HCT116 (cell line): ENCODE data around the gene TMEM132C.

Experiments
- EZH2 ChIP-seq: fragments of 200-600 bp; sonication (generic); IDR thresholded peaks from 2 replicates; pipeline ENCODE4 v1.6.1; 2017; ENCODE audit warnings: antibody characterized with exemption, mixed run types
- EZH2phosphoT487 ChIP-seq: fragments of 200-600 bp; IDR thresholded peaks from 2 replicates; pipeline ENCODE4 v1.6.1; 2018; ENCODE audit warnings: antibody characterized with exemption, borderline replicate concordance
- FOSL1 ChIP-seq: IDR thresholded peaks from 2 replicates; pipeline ENCODE4 v1.6.1; 2012; ENCODE audit warnings: low read depth
- POLR2A ChIP-seq: IDR thresholded peaks from 2 replicates; pipeline ENCODE4 v1.7.0; 2011; ENCODE audit warnings: borderline replicate concordance; ENCODE audit not compliant: insufficient read depth, insufficient read length; ENCODE audit errors: extremely low read depth
- RAD21 ChIP-seq: IDR thresholded peaks from 2 replicates; pipeline ENCODE4 v1.6.1; 2012; ENCODE audit warnings: low read depth, mild to moderate bottlenecking
- SIN3A ChIP-seq: IDR thresholded peaks from 2 replicates; pipeline ENCODE4 v1.6.1; 2012; ENCODE audit warnings: low read depth
- SP1 ChIP-seq: IDR thresholded peaks from 2 replicates; pipeline ENCODE4 v1.6.1; 2012; ENCODE audit warnings: low read depth
- ZFX ChIP-seq: fragments of 450-650 bp; IDR thresholded peaks from 2 replicates; pipeline ENCODE4 v1.6.1; 2017
- ZNF274 ChIP-seq: fragments of 200-500 bp; sonication (Bioruptor generic); IDR thresholded peaks from 2 replicates; pipeline ENCODE4 v1.6.1; 2014; ENCODE audit warnings: mild to moderate bottlenecking, low read depth, low read length, inconsistent platforms
- TF ChIP-seq, protein P1 (sequence below), 3 experiments: fragments of 200-600 bp in 1 of 3; sonication (generic) in 1 of 3; IDR thresholded peaks in 2 of 3; conservative IDR thresholded peaks in 1 of 3; 2 replicates each; pipeline ENCODE4 v1.5.1; 2012 to 2017; ENCODE audit warnings: low read depth in 2 of 3, low read length in 2 of 3, antibody characterized with exemption in 1 of 3, borderline replicate concordance in 1 of 3, control low read depth in 1 of 3, mild to moderate bottlenecking in 1 of 3, mixed read lengths in 1 of 3, mixed run types in 1 of 3, moderate library complexity in 1 of 3; ENCODE audit not compliant: insufficient read depth in 1 of 3

DNA sequence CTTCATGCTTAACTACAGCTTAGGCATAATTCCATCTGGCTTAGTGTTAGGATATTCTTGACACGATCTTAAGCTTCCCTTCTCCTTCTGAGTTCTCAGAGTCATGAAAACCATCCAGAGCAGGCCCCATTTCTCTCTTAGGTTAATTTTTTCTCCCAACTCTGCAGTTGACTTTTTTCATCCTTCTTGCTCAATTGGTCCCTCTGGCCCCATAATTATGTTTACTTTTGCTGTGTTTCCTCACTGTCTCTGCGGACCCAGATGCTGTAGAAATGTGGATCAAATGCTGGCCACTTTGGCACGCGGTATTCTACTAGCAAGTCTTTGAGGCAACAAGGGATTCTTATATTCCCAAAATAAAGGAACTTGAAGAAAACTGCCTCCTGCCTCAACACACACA is 9.5 kb downstream of the TMEM132C start:
- TF ChIP-seq FOSL1 (no peak), ZNF274 (no peak), SIN3A (no peak), POLR2A (no peak), ZFX (no peak), EZH2phosphoT487 (no peak), RAD21 (no peak), EZH2 (no peak), SP1 (no peak)
- TF ChIP-seq, protein P1, sequence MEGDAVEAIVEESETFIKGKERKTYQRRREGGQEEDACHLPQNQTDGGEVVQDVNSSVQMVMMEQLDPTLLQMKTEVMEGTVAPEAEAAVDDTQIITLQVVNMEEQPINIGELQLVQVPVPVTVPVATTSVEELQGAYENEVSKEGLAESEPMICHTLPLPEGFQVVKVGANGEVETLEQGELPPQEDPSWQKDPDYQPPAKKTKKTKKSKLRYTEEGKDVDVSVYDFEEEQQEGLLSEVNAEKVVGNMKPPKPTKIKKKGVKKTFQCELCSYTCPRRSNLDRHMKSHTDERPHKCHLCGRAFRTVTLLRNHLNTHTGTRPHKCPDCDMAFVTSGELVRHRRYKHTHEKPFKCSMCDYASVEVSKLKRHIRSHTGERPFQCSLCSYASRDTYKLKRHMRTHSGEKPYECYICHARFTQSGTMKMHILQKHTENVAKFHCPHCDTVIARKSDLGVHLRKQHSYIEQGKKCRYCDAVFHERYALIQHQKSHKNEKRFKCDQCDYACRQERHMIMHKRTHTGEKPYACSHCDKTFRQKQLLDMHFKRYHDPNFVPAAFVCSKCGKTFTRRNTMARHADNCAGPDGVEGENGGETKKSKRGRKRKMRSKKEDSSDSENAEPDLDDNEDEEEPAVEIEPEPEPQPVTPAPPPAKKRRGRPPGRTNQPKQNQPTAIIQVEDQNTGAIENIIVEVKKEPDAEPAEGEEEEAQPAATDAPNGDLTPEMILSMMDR (IDR thresholded peaks at IDR 0.05 in 2 of 3, conservative IDR thresholded peaks at IDR 0.05 in 1 of 3; ENCODE audit: borderline replicate concordance in 1 of 3, insufficient read depth in 1 of 3, low read depth in 2 of 3, low read length in 2 of 3): no peak
